ENCODE results near the gene CLDN9.

Gene CLDN9

DNA sequence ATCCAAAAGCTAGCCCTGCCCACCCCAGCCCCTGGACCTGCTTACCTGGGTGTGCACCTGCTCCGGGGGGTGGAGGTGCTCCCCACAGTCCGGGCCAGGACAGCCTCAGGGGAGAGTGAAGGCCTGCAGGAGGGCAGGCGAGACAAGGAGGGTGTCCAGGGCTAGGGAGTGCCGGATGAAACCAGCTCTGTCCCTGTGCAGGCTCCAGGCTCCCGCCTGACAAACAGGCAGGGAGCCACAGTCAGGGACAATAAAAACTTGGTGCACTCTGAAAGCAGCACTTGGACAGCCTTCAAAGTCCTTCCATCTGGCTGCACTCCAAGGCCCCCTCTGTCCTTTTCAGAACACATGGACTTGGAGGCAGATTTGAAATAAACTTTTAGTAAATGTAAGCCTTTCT is 39.6 kb upstream of the CLDN9 start (continued):
- TF ChIP-seq GLIS2 (tag by site-specific recombination; IDR thresholded peaks at IDR 0.05) = 0 out of 2 replicates have a peak, but pooled peaks have one; percentile 26
- no peak for TF ChIP-seq ZSCAN5A (tag by site-specific recombination; IDR thresholded peaks at IDR 0.05)
- no peak for TF ChIP-seq ZBTB21 (tag by site-specific recombination; IDR thresholded peaks at IDR 0.05)
- TF ChIP-seq ZNF600 (tag by site-specific recombination; IDR thresholded peaks at IDR 0.05) = peak; percentile 76
- no peak for TF ChIP-seq ZBTB8A (tag by site-specific recombination; IDR thresholded peaks at IDR 0.05)
- TF ChIP-seq PRDM6 (tag by site-specific recombination; IDR thresholded peaks at IDR 0.05) = no peak
- peak; percentile 59; the same call in 1 of the 2 replicates for TF ChIP-seq PRDM10 (tag by site-specific recombination; IDR thresholded peaks at IDR 0.05)
- peak; percentile 79 for TF ChIP-seq ZIC2 (tag by site-specific recombination; IDR thresholded peaks at IDR 0.05)
- no peak for TF ChIP-seq ZNF146 (tag by site-specific recombination; IDR thresholded peaks at IDR 0.05)
- TF ChIP-seq ZNF23 (tag by site-specific recombination; IDR thresholded peaks at IDR 0.05; ENCODE audit: borderline replicate concordance) = no peak
- TF ChIP-seq ZSCAN30 (tag by site-specific recombination; IDR thresholded peaks at IDR 0.05) = peak; percentile 95
- TF ChIP-seq ZNF501 (tag by site-specific recombination; IDR thresholded peaks at IDR 0.05) = no peak
- peak; percentile 52; the same call in 1 of the 2 replicates for TF ChIP-seq ZBTB17 (tag by site-specific recombination; IDR thresholded peaks at IDR 0.05)
- TF ChIP-seq GFI1B (tag by site-specific recombination; IDR thresholded peaks at IDR 0.05) = no peak
- TF ChIP-seq, protein P1, sequence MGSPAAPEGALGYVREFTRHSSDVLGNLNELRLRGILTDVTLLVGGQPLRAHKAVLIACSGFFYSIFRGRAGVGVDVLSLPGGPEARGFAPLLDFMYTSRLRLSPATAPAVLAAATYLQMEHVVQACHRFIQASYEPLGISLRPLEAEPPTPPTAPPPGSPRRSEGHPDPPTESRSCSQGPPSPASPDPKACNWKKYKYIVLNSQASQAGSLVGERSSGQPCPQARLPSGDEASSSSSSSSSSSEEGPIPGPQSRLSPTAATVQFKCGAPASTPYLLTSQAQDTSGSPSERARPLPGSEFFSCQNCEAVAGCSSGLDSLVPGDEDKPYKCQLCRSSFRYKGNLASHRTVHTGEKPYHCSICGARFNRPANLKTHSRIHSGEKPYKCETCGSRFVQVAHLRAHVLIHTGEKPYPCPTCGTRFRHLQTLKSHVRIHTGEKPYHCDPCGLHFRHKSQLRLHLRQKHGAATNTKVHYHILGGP (tag by site-specific recombination; IDR thresholded peaks at IDR 0.05) = no peak
- TF ChIP-seq, protein P2, sequence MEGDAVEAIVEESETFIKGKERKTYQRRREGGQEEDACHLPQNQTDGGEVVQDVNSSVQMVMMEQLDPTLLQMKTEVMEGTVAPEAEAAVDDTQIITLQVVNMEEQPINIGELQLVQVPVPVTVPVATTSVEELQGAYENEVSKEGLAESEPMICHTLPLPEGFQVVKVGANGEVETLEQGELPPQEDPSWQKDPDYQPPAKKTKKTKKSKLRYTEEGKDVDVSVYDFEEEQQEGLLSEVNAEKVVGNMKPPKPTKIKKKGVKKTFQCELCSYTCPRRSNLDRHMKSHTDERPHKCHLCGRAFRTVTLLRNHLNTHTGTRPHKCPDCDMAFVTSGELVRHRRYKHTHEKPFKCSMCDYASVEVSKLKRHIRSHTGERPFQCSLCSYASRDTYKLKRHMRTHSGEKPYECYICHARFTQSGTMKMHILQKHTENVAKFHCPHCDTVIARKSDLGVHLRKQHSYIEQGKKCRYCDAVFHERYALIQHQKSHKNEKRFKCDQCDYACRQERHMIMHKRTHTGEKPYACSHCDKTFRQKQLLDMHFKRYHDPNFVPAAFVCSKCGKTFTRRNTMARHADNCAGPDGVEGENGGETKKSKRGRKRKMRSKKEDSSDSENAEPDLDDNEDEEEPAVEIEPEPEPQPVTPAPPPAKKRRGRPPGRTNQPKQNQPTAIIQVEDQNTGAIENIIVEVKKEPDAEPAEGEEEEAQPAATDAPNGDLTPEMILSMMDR (tag by site-specific recombination; IDR thresholded peaks at IDR 0.05) = no peak
- no peak for TF ChIP-seq ZNF791 (tag by site-specific recombination; IDR thresholded peaks at IDR 0.05)
- TF ChIP-seq, protein P3, sequence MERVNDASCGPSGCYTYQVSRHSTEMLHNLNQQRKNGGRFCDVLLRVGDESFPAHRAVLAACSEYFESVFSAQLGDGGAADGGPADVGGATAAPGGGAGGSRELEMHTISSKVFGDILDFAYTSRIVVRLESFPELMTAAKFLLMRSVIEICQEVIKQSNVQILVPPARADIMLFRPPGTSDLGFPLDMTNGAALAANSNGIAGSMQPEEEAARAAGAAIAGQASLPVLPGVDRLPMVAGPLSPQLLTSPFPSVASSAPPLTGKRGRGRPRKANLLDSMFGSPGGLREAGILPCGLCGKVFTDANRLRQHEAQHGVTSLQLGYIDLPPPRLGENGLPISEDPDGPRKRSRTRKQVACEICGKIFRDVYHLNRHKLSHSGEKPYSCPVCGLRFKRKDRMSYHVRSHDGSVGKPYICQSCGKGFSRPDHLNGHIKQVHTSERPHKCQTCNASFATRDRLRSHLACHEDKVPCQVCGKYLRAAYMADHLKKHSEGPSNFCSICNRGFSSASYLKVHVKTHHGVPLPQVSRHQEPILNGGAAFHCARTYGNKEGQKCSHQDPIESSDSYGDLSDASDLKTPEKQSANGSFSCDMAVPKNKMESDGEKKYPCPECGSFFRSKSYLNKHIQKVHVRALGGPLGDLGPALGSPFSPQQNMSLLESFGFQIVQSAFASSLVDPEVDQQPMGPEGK (tag by site-specific recombination; IDR thresholded peaks at IDR 0.05) = peak; percentile 39
- TF ChIP-seq ZNF37A (tag by site-specific recombination; IDR thresholded peaks at IDR 0.05) = no peak
- TF ChIP-seq ZNF677 (tag by site-specific recombination; IDR thresholded peaks at IDR 0.05) = no peak
- no peak for TF ChIP-seq ZNF48 (tag by site-specific recombination; IDR thresholded peaks at IDR 0.05)
- 0 out of 2 replicates have a peak, but pooled peaks have one; percentile 53 for TF ChIP-seq ZNF837 (tag by site-specific recombination; IDR thresholded peaks at IDR 0.05)
- TF ChIP-seq ZNF561 (tag by site-specific recombination; IDR thresholded peaks at IDR 0.05; ENCODE audit: borderline replicate concordance) = no peak
- no peak for TF ChIP-seq WT1 (tag by site-specific recombination; IDR thresholded peaks at IDR 0.05)
- TF ChIP-seq, protein P4, sequence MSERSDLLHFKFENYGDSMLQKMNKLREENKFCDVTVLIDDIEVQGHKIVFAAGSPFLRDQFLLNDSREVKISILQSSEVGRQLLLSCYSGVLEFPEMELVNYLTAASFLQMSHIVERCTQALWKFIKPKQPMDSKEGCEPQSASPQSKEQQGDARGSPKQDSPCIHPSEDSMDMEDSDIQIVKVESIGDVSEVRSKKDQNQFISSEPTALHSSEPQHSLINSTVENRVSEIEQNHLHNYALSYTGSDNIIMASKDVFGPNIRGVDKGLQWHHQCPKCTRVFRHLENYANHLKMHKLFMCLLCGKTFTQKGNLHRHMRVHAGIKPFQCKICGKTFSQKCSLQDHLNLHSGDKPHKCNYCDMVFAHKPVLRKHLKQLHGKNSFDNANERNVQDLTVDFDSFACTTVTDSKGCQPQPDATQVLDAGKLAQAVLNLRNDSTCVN (tag by site-specific recombination; optimal IDR thresholded peaks at IDR 0.05) = no peak
- no peak for TF ChIP-seq HOXA7 (CRISPR knock-in tag; IDR thresholded peaks at IDR 0.05; ENCODE audit: borderline replicate concordance)
- no peak for TF ChIP-seq YY1 (tag by site-specific recombination; IDR thresholded peaks at IDR 0.05)

All from HEK293 (cell line).